Measurements from ENCODE around the gene PIGO.

The PIGO gene

GRCh38 chr9:35096035-35096849 lies at the start of gene PIGO:
PIGO (minus strand) TSS chr9:35096591; CDS start chr9:35095565, 1,026 bp downstream.
- peak; percentile 92 for DNase-seq

- DNase-seq, result no peak
Measured at GRCh38 chr9:35142037-35142436, 45.6 kb upstream of the PIGO start.

- no peak for DNase-seq
Measured at GRCh38 chr9:35140093-35140492, 43.7 kb upstream of the PIGO start.

- DNase-seq, result no peak
Measured at GRCh38 chr9:35136866-35137265, 40.5 kb upstream of the PIGO start.

- DNase-seq, result no peak
Measured at GRCh38 chr9:35135988-35136387, 39.6 kb upstream of the PIGO start.

- no peak for DNase-seq
Measured at GRCh38 chr9:35134920-35135319, 38.5 kb upstream of the PIGO start.

GRCh38 chr9:35116898-35117551 lies 20.6 kb upstream of the PIGO start:
- DNase-seq, result peak; percentile 95

- DNase-seq, result no peak
Measured at GRCh38 chr9:35116539-35116897, 20.1 kb upstream of the PIGO start.

GRCh38 chr9:35115680-35116538 lies 19.5 kb upstream of the PIGO start, which contains the start of gene ATOSB:
ATOSB (minus strand) TSS chr9:35115862; CDS start chr9:35108274, 7,588 bp downstream.
- DNase-seq, result peak; percentile 100

GRCh38 chr9:35114840-35115628 lies 18.6 kb upstream of the PIGO start:
- peak; percentile 83 for DNase-seq

GRCh38 chr9:35114113-35114839 lies 17.9 kb upstream of the PIGO start:
- DNase-seq, result peak; percentile 95

GRCh38 chr9:35112257-35113020 lies 16.0 kb upstream of the PIGO start:
- no peak for DNase-seq

GRCh38 chr9:35111001-35111933 lies 14.9 kb upstream of the PIGO start:
- peak; percentile 98 for DNase-seq

GRCh38 chr9:35110327-35110761 lies 14.0 kb upstream of the PIGO start:
- DNase-seq, result peak; percentile 42

- peak; percentile 97 for DNase-seq
Measured at GRCh38 chr9:35108946-35109575, 12.7 kb upstream of the PIGO start.

GRCh38 chr9:35108461-35108860 lies 12.1 kb upstream of the PIGO start:
- DNase-seq, result no peak

- DNase-seq, result no peak
Measured at GRCh38 chr9:35107297-35108290, 11.2 kb upstream of the PIGO start.

- no peak for DNase-seq
Measured at GRCh38 chr9:35106343-35106730, 9.9 kb upstream of the PIGO start.
